HPDE6-E6E7 (cell line): ENCODE data around the gene MAPT.
A peak's percentile ranks its signal among the peaks of the same experiment; 100 is the strongest.

Source experiments
- DNase-seq: peaks from one replicate; pipeline ENCODE4 v3.0.0; 2011; ENCODE audit warnings: missing footprints; ENCODE audit errors: extremely low spot score

Gene MAPT

DNA sequence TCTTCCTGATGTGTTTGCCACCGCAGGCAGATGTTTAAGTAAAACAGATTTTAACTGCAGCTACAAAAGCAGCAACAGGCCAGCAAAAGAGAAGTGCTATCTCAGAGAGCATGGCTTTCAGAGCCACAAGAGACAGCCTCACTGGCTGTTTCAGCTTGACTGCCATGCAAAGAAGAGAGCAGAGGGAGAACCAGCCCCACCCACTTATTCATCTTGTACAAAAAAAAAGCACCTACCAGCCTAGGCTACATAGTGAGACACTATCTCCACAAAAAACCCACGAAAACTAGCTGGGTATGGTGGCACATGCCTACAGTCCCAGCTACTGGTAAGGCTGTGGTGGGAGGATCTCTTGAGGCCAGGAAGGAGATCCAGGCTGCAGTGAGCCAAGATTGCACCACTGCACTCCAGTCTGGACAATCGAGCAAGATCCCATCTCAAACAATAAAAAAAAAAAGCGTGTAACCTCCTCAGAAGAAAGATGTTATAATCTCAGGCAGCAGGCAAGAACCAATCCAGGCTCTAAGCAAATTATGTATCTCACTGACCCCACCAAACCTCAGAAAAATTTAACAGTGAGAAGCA is 134.7 kb downstream of the MAPT start:
- no peak for DNase-seq

DNA sequence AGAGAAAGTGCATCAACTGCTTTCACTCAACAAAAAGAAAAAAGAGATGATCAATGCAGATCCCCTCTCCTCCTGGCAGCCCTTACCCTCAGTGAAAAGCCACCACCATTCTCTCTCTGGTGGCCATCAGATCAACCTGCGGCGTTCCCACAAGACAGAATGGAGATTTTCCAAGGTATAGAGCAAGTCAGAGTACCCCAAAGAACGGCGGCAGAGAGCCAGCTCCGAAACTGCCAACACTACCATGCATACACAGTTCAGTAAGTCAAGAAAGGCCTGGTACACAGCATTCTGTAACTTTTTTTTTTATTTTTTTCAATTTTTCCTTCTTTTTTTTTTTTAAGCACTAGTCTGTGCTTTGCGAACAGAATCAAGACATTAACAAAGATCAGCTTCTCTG is 135.3 kb downstream of the MAPT start:
- DNase-seq, result no peak

DNA sequence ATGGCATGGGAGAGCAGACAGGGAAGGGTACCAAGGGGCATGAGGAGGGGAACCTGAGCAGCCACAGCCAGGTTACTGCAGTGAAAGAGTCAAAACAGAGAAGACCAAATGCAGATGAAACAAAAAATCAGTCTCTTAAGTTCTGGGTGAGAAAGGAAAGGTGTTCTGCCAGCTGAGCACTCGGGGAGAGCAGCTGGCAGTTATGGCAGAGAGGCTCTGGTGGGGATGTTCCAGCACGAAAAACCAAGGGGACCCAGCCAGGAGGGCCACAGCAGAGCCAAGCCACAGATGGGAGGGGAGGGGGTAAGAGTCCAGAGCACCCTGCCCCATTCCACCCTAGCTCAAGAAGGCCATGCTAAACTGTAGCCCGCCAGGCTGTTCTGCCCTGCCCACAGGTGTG is 136.4 kb downstream of the MAPT start:
- DNase-seq, result no peak

DNA sequence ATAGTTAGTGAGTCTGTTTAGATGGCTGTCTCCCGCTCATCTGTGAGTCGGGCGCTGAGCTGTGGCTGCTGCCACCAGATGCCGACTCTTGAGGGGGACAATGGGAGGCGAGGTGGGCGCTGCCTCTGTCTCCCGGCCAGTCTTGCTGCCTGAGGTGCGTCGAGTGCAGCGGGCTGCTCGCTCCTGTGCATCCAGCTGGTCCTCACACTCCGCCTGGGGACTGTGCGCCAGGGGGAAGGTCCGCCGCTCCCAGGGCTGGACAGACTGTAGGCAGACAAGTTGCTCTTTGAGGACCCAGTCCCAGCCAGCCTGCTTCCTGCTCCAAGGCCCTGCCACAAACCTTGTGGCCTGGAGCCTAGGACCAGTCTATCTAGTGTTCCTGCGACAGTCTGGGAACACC is 137.1 kb downstream of the MAPT start:
- no peak for DNase-seq

- no peak for DNase-seq
Observed at GRCh38 chr17:46031920-46032319, 137.6 kb downstream of the MAPT start.

DNA sequence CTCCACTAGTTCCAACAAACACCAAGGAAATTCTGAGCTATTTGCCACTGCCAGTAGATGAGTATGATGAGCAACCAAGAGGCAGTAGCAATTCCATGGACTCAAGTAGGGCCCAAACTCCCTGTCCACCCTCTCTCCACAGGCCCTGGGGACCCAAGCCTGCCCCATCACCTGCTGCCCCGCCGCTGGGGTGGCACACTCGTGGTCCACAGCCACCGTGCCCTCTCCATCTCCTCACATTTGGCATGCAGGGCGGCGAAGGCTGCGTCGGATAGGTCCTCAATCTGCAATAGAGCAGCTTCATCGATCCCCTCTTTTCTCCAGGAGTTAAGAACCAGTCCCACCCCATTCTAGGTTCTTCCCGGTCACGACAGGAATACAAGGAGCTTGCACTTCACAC is 138.6 kb downstream of the MAPT start:
- no peak for DNase-seq

DNA sequence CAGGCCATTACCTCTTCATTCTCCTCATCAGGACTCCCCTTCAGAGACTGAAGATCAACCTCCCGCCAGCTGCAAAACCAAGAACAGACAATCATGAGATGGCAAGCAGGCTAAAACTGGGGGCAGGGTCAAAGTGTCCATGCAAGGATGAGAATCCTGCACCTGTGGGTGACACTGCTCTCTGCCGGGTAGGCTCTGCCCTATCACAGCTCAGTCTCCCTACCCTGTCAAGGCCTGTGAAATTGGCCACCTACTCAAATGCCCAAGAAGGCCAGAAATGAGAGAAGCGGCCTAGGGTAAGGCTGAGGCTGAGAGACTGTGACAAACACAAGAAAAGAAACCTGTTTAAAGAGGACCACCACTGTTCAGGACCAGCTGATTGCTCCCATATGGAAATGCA is 139.0 kb downstream of the MAPT start:
- DNase-seq, result no peak

GRCh38 chr17:46035112-46035818 is 140.9 kb downstream of the MAPT start:
- no peak for DNase-seq

DNA sequence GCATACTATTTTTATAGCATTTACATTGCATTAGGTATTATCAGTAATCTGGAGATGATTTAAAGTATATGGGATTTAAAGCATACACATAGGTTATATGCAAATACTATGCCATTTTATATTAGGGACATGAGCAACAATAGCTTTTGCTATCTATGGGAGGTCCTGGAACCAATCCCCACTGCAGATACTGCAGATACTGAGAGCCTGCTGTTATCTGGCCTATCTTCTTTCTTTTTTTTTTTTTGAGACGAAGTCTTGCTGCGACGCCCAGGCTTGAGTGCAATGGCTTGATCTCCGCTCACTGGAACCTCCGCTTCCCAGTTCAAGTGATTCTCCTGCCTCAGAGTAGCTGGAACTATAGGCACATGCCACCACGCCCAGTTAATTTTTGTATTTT is 142.1 kb downstream of the MAPT start:
- DNase-seq, result no peak

GRCh38 chr17:46037722-46038255 is 143.4 kb downstream of the MAPT start:
- no peak for DNase-seq

DNA sequence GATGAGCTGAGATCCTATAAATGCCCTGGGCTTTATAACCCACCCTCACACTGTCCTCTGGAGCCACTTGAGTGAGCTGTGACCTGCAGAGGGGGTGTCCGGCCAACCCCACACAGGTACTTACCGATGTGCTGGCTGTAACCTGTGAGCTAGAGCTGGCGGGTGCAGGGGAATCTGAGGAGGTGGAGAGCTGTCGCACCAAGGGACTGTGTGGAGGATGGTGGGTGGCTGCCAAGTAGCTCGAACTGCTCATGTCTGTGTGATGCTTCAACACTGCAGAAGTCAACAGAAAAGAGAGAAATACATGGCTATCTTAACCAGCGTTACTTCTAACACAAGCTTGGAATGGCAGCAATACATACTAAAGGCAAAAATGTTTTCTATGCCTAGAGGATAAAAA is 144.1 kb downstream of the MAPT start:
- DNase-seq, result no peak

DNA sequence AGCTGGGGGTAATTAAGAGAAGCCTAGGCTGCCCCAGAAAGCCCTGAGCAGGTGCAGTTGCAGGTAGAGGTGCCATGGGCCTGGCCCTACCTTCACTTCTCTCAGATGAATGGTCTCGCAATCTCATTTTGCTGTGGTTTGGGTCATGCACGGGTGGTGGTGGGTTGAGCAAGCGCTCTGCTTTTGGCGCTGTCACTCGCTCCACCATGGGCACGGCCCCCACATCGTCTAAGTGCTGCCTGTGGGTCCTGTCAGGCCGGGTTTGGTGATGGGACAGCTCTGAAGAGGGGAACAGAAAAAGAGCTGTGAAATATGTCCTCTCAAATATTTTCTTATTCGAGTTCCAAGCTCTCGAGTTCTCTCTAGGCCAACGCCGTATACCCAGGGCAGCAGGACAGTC is 144.6 kb downstream of the MAPT start:
- DNase-seq, result no peak

DNA sequence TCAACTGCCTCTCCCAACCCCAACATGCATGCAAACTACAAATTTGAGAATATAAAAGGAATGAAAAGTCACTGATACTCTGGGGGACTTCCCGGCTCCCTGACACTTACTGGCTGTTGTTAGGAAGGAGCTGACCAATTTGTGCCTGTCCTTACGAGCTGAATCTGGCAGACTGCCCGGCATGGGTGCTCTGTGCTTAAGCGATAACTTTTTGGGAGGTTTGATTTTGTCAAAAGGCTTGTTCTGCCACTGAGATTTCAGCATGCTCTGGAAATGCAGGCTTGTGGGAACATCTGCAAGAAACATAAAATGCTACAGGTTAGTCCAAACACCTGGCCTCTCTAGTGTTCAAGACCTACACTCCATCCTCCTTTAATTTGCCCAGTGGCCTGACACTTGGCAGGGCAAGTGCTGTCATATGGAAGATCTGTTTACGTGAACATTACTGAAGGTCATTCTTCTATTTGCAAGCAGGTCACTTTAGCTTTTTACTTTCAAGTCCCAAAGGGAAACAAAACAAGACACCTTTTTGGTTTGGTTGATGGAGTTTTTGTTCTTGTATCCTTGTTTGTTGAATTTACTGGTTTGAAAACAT is 145.3 kb downstream of the MAPT start:
- no peak for DNase-seq

DNA sequence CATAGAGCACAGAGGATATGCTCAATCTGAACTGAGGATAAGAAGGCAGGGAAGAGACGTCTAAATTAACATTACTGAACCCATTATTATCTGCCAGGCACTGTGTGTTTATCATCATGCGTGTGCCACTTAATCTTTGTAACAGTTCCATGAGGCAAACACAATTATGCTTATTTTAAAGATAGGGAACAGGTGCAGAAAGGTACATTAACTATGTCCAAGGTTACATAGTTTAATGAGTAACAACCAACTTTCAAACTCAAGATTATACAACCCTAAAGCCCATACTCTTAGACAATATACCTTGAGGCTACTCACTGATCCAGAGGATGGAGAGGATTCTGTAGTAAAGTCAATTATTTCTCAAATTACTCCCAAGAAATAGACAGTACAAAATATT is 147.9 kb downstream of the MAPT start:
- DNase-seq, result no peak

DNA sequence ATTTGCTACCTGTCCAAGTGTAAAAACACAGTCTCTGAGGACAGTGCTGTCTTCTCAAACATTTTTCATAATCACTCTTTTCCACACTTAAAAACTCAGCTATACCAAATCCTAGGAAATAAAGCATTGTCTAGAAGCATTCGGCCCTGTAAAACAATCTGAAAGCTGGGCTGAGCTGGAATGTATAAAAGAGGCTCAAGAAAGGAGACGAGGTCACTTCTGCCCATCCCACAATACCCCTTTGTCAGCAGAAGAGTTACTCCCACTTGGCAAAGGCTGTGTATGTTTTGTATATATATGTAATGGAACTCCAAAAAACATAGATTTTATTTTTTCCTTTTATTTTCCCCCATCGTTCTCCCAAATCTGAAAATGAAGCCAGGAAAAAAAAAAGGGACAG is 148.6 kb downstream of the MAPT start:
- DNase-seq, result no peak

DNA sequence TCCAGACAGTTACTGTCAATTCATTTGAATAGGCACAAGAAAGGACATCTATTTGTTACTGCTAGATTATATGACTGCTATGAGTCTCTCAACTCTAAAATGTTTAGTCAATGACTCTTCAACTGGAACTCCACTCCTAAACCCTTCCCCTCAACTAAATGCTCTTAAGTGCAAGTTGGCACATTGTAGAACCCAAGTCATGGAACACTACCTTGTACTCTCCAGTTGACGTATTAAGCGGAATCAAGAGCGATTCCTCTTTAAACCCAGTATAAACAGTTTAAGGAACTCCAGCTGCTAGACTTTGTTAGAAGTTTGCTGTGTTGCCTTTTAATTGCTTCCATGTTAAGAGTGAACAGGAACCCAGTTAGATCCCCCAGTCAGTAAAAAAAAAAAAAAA is 149.3 kb downstream of the MAPT start:
- DNase-seq, result no peak

GRCh38 chr17:46044286-46044928 is 150.1 kb downstream of the MAPT start:
- peak; percentile 66 for DNase-seq

GRCh38 chr17:46044989-46045388 is 150.6 kb downstream of the MAPT start:
- DNase-seq, result no peak

DNA sequence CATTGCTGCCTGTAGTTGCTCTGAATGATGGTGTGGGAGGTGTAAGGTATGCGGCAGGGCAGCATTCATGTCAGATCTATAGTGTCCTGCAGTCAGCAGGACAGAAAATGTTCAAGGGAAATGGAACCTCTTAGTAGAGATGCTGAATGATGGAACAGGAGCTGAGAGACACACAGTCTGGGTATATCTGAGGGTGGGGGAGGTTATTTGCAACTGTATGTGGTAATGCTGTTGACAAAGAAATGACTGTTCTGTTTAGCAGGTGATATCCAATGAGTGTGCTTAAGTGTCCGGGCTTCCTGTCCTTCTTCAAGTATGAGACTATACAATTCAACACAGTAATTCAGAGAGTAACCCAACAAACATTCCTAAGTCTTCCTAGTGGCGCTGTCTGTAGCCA is 151.3 kb downstream of the MAPT start:
- DNase-seq, result no peak

DNA sequence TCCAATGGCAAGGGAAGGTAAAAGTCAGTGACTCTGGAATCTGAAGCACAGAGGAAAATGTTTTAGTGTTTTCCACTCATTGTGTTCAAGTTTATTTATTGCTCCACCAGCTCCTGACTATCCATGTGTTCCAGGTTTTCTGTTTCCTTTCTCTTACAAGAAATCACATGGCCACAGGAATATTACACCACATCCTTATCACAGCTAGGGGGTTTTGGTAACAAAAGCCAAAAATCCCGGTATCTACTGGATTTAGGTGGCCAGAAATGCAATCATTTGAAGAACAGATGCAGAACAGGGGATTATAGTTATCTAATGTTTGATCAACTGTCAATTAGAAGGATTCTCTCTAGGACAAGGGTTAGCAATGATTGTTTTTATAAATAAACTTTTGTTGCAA is 152.6 kb downstream of the MAPT start:
- DNase-seq, result no peak

GRCh38 chr17:46047398-46047797 is 153.0 kb downstream of the MAPT start:
- DNase-seq, result no peak

- no peak for DNase-seq
Observed at GRCh38 chr17:46047856-46048255, 153.5 kb downstream of the MAPT start.

DNA sequence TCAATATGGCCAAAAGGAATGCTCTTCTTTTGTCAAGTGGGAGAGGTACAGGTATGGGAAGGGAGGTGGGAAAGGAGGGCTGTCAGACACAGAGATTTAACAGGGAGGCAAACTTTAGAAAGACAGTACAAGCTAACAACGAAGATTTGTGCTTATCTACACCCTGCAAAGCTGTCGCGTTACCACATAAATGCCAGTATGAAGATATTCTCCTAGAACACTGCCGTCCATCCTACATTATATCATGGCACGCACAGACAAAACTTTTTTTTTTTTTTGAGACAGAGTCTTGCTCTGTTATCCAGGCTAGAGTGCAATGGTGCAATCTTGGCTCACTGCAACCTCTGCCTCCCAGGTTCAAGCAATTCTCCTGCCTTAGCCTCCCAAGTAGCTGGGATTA is 155.3 kb downstream of the MAPT start:
- DNase-seq, result no peak
